Stimulated activated CD4-positive, alpha-beta T cell treated with anti-CD3 and anti-CD28 coated beads, Interleukin-4, amount 100 ng/mL, for 24 hours (primary cell): ENCODE data around the gene CAPN8.

ENCODE experiments used
- DNase-seq: peaks from one replicate; pipeline ENCODE4 v3.0.0-alpha.2; 2020

The CAPN8 gene

DNA sequence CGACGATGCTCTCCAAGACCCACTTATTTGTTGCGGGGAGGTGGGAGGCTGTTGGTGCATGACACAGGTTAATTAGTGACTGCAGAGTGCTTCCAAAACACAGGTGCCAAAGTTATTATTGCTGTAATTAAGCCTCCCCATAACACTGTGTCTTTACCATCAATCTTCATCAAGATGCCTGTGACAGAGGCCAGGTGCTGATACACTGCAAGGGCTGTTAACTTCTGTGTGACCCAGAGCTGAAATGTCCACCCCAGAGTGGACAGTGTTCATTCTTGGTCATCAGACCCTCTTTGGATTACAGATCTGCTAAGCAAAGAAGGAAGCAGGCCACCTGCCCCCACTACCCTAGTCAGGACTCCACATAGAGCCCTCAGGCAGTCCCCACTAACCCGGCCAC, 55.5 kb downstream of the CAPN8 start:
- DNase-seq: no peak

GRCh38 chr1:223609066-223609465, 56.4 kb downstream of the CAPN8 start:
- DNase-seq: no peak

DNA sequence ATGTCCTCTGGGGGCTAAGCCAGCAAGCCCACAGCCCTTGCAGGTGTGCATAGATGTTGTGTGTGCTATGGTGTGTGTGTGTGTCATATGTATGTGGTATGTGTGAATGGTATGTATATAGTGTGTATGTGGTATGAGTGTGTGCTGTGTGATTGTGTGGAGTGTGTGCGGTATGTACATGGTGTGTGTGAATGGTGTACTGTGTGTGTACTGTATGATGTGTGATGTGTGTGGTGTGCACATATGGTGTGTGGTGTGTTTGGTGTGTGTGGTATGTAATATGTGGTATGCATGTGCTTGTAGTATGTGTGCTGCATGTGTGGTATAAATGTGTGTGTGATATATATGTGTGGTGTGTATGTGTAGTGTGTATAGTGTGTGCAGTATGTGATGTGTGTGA, 107.0 kb downstream of the CAPN8 start:
- DNase-seq: no peak

DNA sequence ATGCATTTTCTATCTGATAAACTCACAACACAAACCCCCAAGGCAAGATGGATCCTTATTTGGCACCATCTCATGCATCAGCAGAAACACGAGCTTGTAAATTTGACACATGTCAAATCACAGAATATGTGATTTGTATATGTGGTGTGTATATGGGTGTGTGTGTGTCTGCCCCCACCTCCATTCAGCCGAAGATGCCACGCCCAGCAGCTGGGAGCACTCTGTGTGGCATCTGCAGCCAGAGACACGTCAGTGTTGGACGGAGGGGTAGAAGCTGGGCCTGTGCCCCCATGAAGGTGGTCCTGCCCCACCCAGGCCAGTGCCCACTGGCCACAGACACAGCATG, 108.4 kb downstream of the CAPN8 start:
- no peak for DNase-seq

DNA sequence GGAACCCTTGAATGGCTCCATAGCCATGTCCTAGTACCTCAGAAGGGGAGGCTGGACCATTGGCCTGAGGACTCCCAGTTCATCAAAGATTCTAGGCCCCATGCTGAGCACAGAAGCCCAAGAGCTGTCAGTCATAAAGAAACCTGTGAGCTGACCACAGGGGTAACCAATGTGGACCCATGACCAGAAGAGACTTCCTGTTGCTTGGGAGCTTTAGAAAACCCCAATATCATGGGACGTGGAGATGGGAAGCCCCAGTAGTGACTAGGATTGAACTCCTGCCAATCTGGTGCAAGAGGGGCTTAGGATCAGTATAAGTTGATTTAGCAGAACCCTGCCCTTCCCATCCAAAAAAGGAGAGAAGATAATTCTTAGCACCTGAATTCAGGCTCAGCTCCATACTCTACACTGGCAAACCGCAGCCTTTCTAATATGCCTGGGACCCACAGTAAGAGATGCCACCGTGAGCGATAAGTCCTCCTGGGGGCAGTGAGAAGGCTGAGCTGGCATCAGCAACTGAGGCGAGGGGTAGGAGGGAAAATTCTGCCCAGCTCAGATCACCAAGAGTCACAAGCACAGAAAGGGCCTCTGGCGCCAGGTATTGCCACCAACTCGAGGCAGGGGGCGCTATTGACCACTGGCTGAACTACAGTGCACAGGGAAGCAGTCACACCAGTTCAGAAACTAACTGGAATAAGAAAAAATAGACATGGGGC, 108.9 kb downstream of the CAPN8 start:
- peak; percentile 18 for DNase-seq

DNA sequence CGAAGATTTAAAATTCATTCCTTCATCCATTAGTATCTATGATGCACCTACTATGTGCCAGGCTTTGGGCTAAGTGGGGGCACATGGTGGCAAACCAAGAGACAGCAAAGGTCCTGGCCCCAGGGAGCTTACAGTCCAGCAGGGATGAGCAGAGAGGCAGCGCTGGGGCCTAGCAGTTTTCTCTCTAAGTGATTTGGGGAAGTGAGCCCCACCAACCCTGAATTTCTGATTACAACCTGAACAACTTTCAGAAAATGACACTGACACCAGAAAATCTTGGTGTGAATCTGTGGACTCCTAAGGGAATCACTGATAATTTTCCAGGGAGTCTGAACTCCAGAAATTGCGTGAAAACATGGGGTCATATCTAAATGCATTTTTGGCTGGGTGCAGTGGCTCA, 111.5 kb downstream of the CAPN8 start:
- DNase-seq: no peak

DNA sequence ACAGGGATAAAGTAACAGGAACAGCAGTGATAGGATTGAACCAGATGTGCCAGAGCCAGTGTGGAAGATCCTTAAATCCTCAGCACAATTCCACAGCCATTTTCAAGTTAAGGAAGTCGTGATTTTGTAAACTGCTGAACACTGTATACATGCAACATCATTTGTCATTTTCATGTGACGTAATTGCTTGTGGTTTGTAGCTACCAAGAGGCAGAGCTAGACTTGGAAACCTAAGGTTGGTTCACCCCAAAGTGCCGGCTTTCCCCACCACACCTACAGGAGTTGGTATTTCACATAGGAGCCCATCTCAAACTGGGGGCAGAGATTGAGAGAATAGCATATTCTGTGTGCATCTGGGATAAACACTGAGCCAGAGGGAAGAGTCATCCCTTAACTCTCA, 113.9 kb downstream of the CAPN8 start:
- DNase-seq: no peak

GRCh38 chr1:223549740-223550139, 115.8 kb downstream of the CAPN8 start:
- DNase-seq: no peak

GRCh38 chr1:223547316-223548114, 118.0 kb downstream of the CAPN8 start:
- no peak for DNase-seq

DNA sequence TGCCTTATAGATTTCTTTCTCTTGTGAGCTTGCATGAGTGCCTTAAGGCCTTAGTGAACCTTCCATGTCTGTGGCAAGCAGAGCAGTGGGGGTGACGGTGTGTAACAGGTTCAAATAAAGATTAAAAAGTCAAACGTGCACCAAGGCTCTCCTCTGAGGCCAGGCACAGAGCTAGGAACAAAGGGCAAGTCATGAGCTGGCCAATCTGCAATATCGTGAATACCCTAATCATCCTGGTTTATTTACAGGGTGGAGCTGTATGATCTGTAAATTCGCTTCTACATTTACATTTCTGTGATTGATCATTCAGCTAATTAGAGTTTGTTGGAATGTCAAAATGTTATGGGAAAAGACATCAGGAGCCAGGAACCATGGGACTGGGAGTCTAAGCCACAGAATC, 120.2 kb downstream of the CAPN8 start:
- DNase-seq: no peak

DNA sequence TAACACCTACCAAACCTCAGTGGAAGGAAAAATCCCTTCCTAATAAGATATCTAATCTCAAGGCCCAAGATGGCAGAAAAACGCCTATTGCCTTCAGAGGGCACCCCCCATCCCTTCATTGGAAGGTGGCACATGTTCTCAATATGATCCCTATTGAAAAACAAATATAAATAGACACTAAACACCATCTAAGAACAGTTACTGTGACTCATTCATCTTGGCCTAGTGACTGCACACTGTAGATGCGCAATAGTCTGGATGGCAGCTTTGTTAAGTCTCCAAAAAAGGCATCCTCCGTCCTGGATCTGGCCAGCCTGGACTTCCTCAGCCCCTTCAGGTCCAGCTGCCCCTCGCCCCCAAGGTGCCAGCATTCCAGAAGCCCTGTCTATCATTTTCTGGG, 121.9 kb downstream of the CAPN8 start:
- no peak for DNase-seq

DNA sequence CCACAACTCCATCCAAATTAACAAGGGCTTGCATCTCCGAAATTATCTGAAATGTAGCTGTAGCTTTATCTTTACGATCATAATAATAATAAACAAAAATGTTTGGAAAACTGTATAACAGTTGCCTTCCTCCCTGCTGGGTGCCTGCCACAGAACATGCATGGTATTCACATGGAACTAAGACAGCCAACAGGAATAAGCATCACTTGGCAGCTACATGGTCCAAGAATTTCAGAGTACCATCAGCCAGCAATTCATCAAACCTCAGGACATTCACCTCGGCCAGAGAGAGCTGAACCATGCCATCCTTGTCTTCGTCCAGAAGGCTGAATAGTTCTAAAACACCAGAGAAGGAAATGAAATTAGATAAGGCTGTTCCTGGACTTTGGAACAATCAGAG, 122.7 kb downstream of the CAPN8 start:
- no peak for DNase-seq

DNA sequence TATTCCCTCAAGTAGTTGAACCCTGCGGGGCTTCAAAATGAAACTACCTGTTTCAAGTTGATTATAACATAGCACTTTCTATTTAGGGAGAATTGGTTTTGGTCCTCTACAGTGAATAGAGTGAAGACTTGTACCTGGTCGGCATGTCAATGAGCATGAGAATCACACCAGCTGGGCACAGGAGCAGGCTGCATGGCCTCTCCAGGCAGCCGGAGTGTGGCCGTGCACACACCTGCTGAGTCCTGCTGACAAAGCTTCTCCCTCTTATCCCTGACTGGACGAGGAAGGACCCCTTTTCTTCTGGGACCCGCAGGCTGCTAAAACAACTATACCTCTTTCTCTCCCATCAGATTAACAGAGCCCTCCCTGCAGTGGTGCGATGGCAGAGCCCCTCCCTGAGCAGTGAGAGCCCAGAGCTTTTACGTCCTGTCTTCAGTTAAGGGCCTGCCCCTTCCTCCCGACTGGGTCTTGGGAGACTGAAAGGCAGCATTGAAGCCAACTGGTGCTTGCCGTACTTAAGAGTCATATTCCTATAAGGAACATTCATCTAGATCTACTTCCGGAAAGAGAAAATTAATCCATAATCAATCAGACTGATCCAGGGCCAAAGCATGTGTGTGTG, 124.9 kb downstream of the CAPN8 start:
- DNase-seq: no peak

DNA sequence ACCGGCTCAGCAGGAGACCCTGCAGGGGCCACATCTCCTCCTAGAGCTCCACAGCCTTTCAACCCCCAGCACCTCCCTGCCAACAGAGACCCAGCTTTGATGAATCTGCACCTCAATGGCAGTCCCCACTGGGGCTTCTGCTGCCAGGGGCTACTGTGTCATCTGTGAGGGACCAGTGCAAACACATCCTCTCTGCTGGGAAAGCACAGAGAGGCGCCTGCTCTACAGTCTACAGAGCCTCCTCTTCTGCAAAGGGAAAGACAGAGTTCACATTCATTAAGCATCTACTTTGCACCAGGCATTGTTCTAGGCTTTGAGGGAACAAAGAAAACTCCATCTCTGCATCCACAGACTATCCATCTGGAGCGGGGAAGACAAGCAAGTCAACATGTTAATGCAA, 125.8 kb downstream of the CAPN8 start:
- no peak for DNase-seq

DNA sequence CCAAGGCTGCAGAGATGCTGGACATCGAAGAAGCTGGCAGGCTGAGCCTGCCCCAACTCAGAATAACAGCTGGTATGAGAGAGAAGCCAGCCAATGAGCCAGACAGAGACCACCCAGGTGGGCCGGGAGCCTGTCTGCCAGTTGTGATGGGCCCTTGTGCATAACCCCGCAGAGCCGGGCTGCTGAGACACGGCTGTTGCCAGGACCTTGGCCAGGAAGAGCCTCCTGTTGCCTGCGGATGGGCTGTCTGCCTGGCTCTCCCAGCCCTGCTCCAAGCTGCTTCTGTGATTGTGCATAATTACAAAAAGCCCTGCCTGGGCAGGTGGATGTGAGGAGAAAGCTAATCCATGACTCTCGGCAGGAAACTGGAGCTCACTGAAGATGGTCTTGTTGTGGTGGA, 126.5 kb downstream of the CAPN8 start:
- no peak for DNase-seq

GRCh38 chr1:223535319-223535718, 130.2 kb downstream of the CAPN8 start:
- DNase-seq: no peak

- DNase-seq: no peak
Observed at GRCh38 chr1:223534677-223535076, 130.8 kb downstream of the CAPN8 start.

- DNase-seq: no peak
Observed at GRCh38 chr1:223533708-223534107, 131.8 kb downstream of the CAPN8 start.

GRCh38 chr1:223531742-223532341, 133.7 kb downstream of the CAPN8 start:
- DNase-seq: peak; percentile 43

DNA sequence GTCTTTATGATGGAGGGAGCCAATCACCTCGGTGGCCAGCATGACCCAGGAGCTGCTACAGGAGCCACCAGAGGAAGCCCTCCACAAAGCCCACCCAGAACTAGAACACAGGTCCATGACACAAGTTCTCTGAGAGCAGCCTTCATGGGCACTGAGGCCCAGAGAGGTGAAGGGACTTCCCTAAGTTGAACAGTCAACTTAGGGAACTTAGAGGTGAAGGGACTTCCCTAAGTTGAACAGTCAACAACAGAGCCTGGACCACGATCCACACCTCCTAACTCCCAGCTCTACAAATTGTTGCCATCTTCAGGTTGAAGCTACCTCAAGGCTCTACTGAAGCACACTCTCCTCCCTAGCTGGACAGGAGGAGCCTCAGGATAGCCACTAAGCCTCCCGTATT, 139.5 kb downstream of the CAPN8 start:
- no peak for DNase-seq

GRCh38 chr1:223525546-223525945, 140.0 kb downstream of the CAPN8 start:
- DNase-seq: no peak

- no peak for DNase-seq
Observed at GRCh38 chr1:223524930-223525451, 140.5 kb downstream of the CAPN8 start.

GRCh38 chr1:223521150-223521549, 144.4 kb downstream of the CAPN8 start:
- DNase-seq: no peak

DNA sequence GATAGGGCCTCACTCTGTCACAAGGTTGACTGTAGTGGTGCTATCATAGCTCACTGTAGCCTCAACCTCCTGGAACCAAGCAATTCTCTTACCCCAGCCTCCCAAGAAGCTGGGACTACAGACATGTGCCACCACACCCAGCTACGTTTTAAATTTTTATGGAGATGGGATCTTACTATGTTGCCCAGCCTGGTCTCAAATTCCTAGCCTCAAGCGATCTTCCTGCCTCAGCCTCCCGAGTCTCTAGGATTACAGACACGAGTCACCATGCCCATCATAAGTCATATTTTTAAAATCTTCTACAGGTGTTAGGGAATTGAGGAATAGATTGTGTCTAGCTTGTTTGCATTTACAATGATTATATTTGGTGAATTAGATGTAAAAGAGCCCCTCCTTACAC, 145.3 kb downstream of the CAPN8 start:
- no peak for DNase-seq
